Astrocyte (in vitro differentiated cells and primary cell): ENCODE results near the gene POFUT2. TPM values are rescaled to one million over a fixed set of nuclear protein-coding genes. Genes with fewer than 3 reads are reported as not detected.

ENCODE experiments used
- DNase-seq: peaks from one replicate; pipeline ENCODE4 v3.0.0-alpha.2; 2010; ENCODE audit warnings: low read depth
- FAIRE-seq: peaks from 2 replicates; lab custom pipeline; 2011; peaks lifted over from hg19 to GRCh38; lab: Jason Lieb, UNC
- H2AFZ ChIP-seq: 2 replicates; pipeline ENCODE4 v1.6.0; 2012; ENCODE audit warnings: low read depth, low read length, inconsistent platforms
- H3K27ac ChIP-seq: 2 replicates; pipeline ENCODE4 v1.5.1; 2011; ENCODE audit warnings: low read depth, low read length, inconsistent platforms
- H3K27me3 ChIP-seq: 2 replicates; pipeline ENCODE4 v1.6.0; 2011; ENCODE audit warnings: low read length, inconsistent platforms; ENCODE audit not compliant: insufficient read depth
- H3K36me3 ChIP-seq: 2 replicates; pipeline ENCODE4 v1.5.1; 2011; ENCODE audit warnings: low read length, inconsistent platforms; ENCODE audit not compliant: insufficient read depth
- H3K4me1 ChIP-seq: 2 replicates; pipeline ENCODE4 v1.5.1; 2011; ENCODE audit warnings: low read length, inconsistent platforms; ENCODE audit not compliant: insufficient read depth
- H3K4me2 ChIP-seq: 2 replicates; pipeline ENCODE4 v1.6.0; 2012; ENCODE audit warnings: low read length, inconsistent platforms
- H3K4me3 ChIP-seq: 2 replicates; pipeline ENCODE4 v1.5.1; 2011; ENCODE audit warnings: low read depth, mild to moderate bottlenecking, low read length, inconsistent platforms; ENCODE audit not compliant: insufficient read depth
- H3K79me2 ChIP-seq: 2 replicates; pipeline ENCODE4 v1.6.0; 2012; ENCODE audit warnings: mild to moderate bottlenecking, low read length, inconsistent platforms; ENCODE audit not compliant: insufficient read depth
- H3K9ac ChIP-seq: 2 replicates; pipeline ENCODE4 v1.6.0; 2012; ENCODE audit warnings: mild to moderate bottlenecking, low read length, inconsistent platforms
- H3K9me3 ChIP-seq: 2 replicates; pipeline ENCODE4 v1.5.1; 2012; ENCODE audit warnings: low read depth, mild to moderate bottlenecking, low read length, inconsistent platforms; ENCODE audit not compliant: insufficient read depth
- H4K20me1 ChIP-seq: 2 replicates; pipeline ENCODE4 v1.6.0; 2012; ENCODE audit warnings: low read length, inconsistent platforms; ENCODE audit not compliant: insufficient read depth
- H3K27ac Mint-ChIP-seq: one replicate; pipeline ENCODE4 v1.8.0; 2021; ENCODE audit warnings: mild to moderate bottlenecking, mixed read lengths; ENCODE audit not compliant: unreplicated experiment
- H3K27me3 Mint-ChIP-seq: one replicate; pipeline ENCODE4 v1.8.0; 2021; ENCODE audit warnings: low read depth, mixed read lengths; ENCODE audit not compliant: unreplicated experiment
- H3K36me3 Mint-ChIP-seq: one replicate; pipeline ENCODE4 v1.8.0; 2021; ENCODE audit warnings: low read depth, mixed read lengths; ENCODE audit not compliant: unreplicated experiment
- H3K4me1 Mint-ChIP-seq: one replicate; pipeline ENCODE4 v1.8.0; 2021; ENCODE audit warnings: low read depth, mixed read lengths; ENCODE audit not compliant: unreplicated experiment
- H3K4me3 Mint-ChIP-seq: one replicate; pipeline ENCODE4 v1.8.0; 2021; ENCODE audit warnings: mild to moderate bottlenecking, moderate library complexity, mixed read lengths; ENCODE audit not compliant: unreplicated experiment
- H3K9me3 Mint-ChIP-seq: one replicate; pipeline ENCODE4 v1.8.0; 2021; ENCODE audit warnings: mild to moderate bottlenecking, mixed read lengths; ENCODE audit not compliant: unreplicated experiment
- CTCF ChIP-seq: IDR thresholded peaks from 2 replicates; pipeline ENCODE4 v1.5.1; 2011; ENCODE audit warnings: low read depth, mild to moderate bottlenecking, inconsistent platforms, low read length, moderate library complexity; ENCODE audit not compliant: insufficient read depth
- EZH2 ChIP-seq: IDR thresholded peaks from 2 replicates; pipeline ENCODE4 v1.6.1; 2012; ENCODE audit warnings: mild to moderate bottlenecking, low read length, inconsistent platforms; ENCODE audit not compliant: insufficient read depth
- total RNA-seq: library from RNA; stranded (reverse); gene quantifications from 2 replicates; pipeline ENCODE4 v1.2.1, GENCODE V29; 2021

POFUT2 gene
- total RNA-seq, 1 donor from 2014 or later = 109 TPM

- no peak for TF ChIP-seq EZH2
- TF ChIP-seq CTCF = no peak
- Histone ChIP-seq H3K36me3 (peaks cover 9% of the 10 kb centered on the region), H3K4me1 (peaks cover 3% of the 10 kb centered on the region), H3K79me2 (no peaks in the 10 kb centered on the region), H3K9ac (no peak overlapping the region), H4K20me1 (peaks cover 30% of the 10 kb centered on the region), H3K4me2 (no peak overlapping the region), H3K4me3 (no peak overlapping the region), H3K9me3 (no peaks in the 10 kb centered on the region), H2AFZ (no peak overlapping the region), H3K27me3 (peaks cover 9% of the 10 kb centered on the region), H3K27ac (no peak overlapping the region)
- DNase-seq (no peak), FAIRE-seq (no peak)
- Mint-ChIP-seq H3K27ac (no peak overlapping the region), H3K4me3 (no peak overlapping the region), H3K36me3 (peaks cover 21% of the 10 kb centered on the region), H3K4me1 (peaks cover 2% of the 10 kb centered on the region), H3K9me3 (no peaks in the 10 kb centered on the region), H3K27me3 (no peaks in the 10 kb centered on the region)
These were observed 28.4 kb downstream of the POFUT2 start for GRCh38 chr21:45259206-45259840.

GRCh38 chr21:45258466-45258865, 29.2 kb downstream of the POFUT2 start:
- no peak overlapping the region for H3K4me3 ChIP-seq
- FAIRE-seq (no peak), DNase-seq (no peak)
- Mint-ChIP-seq H3K4me1 (peaks cover 3% of the 10 kb centered on the region), H3K4me3 (no peak overlapping the region), H3K36me3 (peaks cover 17% of the 10 kb centered on the region), H3K27ac (no peak overlapping the region), H3K27me3 (no peaks in the 10 kb centered on the region), H3K9me3 (no peaks in the 10 kb centered on the region)
- H3K27me3 ChIP-seq = peaks cover 9% of the 10 kb centered on the region
- H3K79me2 ChIP-seq = no peaks in the 10 kb centered on the region
- no peak overlapping the region for H2AFZ ChIP-seq
- H3K4me1 ChIP-seq = peaks cover 5% of the 10 kb centered on the region
- H4K20me1 ChIP-seq = peaks cover 22% of the 10 kb centered on the region
- TF ChIP-seq EZH2 (no peak), CTCF (no peak)
- peaks cover under 1% of the 10 kb centered on the region for H3K36me3 ChIP-seq
- no peak overlapping the region for H3K27ac ChIP-seq
- H3K9ac ChIP-seq = no peak overlapping the region
- no peak overlapping the region for H3K4me2 ChIP-seq
- H3K9me3 ChIP-seq = no peaks in the 10 kb centered on the region

- H3K27me3 Mint-ChIP-seq = no peaks in the 10 kb centered on the region
- DNase-seq = no peak
These were observed 29.9 kb downstream of the POFUT2 start for GRCh38 chr21:45257673-45258341.

More at GRCh38 chr21:45257673-45258341, 29.9 kb downstream of the POFUT2 start:
- Histone ChIP-seq H3K4me2 (no peak overlapping the region), H4K20me1 (peaks cover 16% of the 10 kb centered on the region), H3K36me3 (no peaks in the 10 kb centered on the region), H2AFZ (no peak overlapping the region), H3K4me1 (peaks cover 11% of the 10 kb centered on the region), H3K9ac (no peak overlapping the region), H3K27ac (no peak overlapping the region), H3K4me3 (no peak overlapping the region), H3K9me3 (no peaks in the 10 kb centered on the region), H3K79me2 (no peaks in the 10 kb centered on the region), H3K27me3 (peaks cover 9% of the 10 kb centered on the region)
- no peak for FAIRE-seq
- Mint-ChIP-seq H3K4me3 (no peak overlapping the region), H3K9me3 (no peaks in the 10 kb centered on the region), H3K4me1 (peaks cover 6% of the 10 kb centered on the region), H3K27ac (no peak overlapping the region), H3K36me3 (peaks cover 12% of the 10 kb centered on the region)
- TF ChIP-seq EZH2 = no peak
- TF ChIP-seq CTCF = no peak
